ENCODE data around the gene ADM2. TPM values are rescaled to one million over a fixed set of nuclear protein-coding genes. Genes with fewer than 3 reads are reported as not detected.

ADM2 gene
- total RNA-seq, 1 donor from 2014 or later = 37.6 TPM

DNA sequence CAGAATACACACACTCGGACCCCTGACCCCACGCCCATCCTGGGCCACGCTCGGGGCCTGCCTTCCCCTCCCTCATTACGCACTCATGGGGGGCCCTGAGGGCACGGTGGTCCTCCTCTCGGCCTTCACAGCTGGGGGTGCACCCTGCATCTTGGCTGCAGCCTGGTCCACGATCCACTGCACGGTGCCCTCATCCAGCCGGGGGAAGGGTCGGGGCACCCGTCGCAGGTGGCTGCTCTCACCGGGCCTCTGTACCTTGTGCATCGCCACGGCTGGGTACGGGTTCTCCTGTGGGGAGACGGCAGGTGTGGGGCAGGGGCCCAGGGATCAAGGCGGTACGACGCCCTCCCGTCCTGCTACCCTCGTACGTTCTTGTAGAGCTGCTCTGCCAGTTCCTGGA, 16.9 kb upstream of the ADM2 start:
- peaks cover 3% of the 10 kb centered on the region for H3K9me3 Mint-ChIP-seq (ENCODE audit: unreplicated experiment)
- H3K27me3 Mint-ChIP-seq (ENCODE audit: unreplicated experiment) = peaks cover 11% of the 10 kb centered on the region
- DNase-seq = no peak
- TF ChIP-seq, protein P1, sequence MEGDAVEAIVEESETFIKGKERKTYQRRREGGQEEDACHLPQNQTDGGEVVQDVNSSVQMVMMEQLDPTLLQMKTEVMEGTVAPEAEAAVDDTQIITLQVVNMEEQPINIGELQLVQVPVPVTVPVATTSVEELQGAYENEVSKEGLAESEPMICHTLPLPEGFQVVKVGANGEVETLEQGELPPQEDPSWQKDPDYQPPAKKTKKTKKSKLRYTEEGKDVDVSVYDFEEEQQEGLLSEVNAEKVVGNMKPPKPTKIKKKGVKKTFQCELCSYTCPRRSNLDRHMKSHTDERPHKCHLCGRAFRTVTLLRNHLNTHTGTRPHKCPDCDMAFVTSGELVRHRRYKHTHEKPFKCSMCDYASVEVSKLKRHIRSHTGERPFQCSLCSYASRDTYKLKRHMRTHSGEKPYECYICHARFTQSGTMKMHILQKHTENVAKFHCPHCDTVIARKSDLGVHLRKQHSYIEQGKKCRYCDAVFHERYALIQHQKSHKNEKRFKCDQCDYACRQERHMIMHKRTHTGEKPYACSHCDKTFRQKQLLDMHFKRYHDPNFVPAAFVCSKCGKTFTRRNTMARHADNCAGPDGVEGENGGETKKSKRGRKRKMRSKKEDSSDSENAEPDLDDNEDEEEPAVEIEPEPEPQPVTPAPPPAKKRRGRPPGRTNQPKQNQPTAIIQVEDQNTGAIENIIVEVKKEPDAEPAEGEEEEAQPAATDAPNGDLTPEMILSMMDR (IDR thresholded peaks at IDR 0.05; ENCODE audit: partially characterized antibody, unreplicated experiment) = no peak
- H3K36me3 Mint-ChIP-seq (ENCODE audit: unreplicated experiment) = no peaks in the 10 kb centered on the region
- H3K4me3 Mint-ChIP-seq (ENCODE audit: unreplicated experiment) = no peak overlapping the region
- H3K4me1 Mint-ChIP-seq (ENCODE audit: low read depth, unreplicated experiment) = peaks cover 5% of the 10 kb centered on the region
- no peak overlapping the region for H3K27ac Mint-ChIP-seq (ENCODE audit: unreplicated experiment)

GRCh38 chr22:50465066-50465930, 16.0 kb upstream of the ADM2 start:
- Mint-ChIP-seq H3K9me3 (ENCODE audit: unreplicated experiment) (peaks cover 3% of the 10 kb centered on the region), H3K4me3 (ENCODE audit: unreplicated experiment) (no peak overlapping the region), H3K4me1 (ENCODE audit: low read depth, unreplicated experiment) (peaks cover 5% of the 10 kb centered on the region), H3K27me3 (ENCODE audit: unreplicated experiment) (peaks cover 10% of the 10 kb centered on the region), H3K27ac (ENCODE audit: unreplicated experiment) (no peak overlapping the region), H3K36me3 (ENCODE audit: unreplicated experiment) (no peaks in the 10 kb centered on the region)
- no peak for DNase-seq
- TF ChIP-seq, protein P1 (IDR thresholded peaks at IDR 0.05; ENCODE audit: partially characterized antibody, unreplicated experiment) = no peak

DNA sequence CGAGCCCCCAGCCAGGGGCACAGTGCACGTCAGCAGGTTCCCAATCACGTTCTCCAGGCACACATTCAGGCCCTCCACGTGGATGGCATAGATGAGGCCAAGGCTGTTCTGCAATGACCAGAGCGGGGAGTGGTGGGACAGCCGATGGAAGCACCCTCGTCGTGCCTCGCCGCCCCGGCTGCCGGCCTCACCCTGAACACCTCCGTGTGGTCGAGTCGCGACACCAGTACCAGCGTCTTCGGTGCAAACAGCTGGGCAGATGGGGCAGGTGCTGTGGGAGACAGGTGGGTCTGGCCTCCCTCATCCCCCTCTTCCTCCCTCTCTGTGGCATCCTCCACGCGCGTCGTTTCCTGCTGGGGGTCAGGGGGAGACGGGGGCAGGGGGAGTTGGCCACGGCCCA, 14.0 kb upstream of the ADM2 start:
- TF ChIP-seq, protein P1 (IDR thresholded peaks at IDR 0.05; ENCODE audit: partially characterized antibody, unreplicated experiment) = no peak
- no peaks in the 10 kb centered on the region for H3K36me3 Mint-ChIP-seq (ENCODE audit: unreplicated experiment)
- H3K27me3 Mint-ChIP-seq (ENCODE audit: unreplicated experiment) = peaks cover 13% of the 10 kb centered on the region
- DNase-seq = no peak
- no peak overlapping the region for H3K4me3 Mint-ChIP-seq (ENCODE audit: unreplicated experiment)
- peaks cover 13% of the 10 kb centered on the region for H3K4me1 Mint-ChIP-seq (ENCODE audit: low read depth, unreplicated experiment)
- H3K27ac Mint-ChIP-seq (ENCODE audit: unreplicated experiment) = no peak overlapping the region
- H3K9me3 Mint-ChIP-seq (ENCODE audit: unreplicated experiment) = peaks cover 2% of the 10 kb centered on the region

- H3K27me3 Mint-ChIP-seq (ENCODE audit: unreplicated experiment) = peaks cover 14% of the 10 kb centered on the region
- no peaks in the 10 kb centered on the region for H3K36me3 Mint-ChIP-seq (ENCODE audit: unreplicated experiment)
- TF ChIP-seq, protein P1 (IDR thresholded peaks at IDR 0.05; ENCODE audit: partially characterized antibody, unreplicated experiment) = no peak
- no peak overlapping the region for H3K4me3 Mint-ChIP-seq (ENCODE audit: unreplicated experiment)
- no peak overlapping the region for H3K27ac Mint-ChIP-seq (ENCODE audit: unreplicated experiment)
- H3K4me1 Mint-ChIP-seq (ENCODE audit: low read depth, unreplicated experiment) = peaks cover 13% of the 10 kb centered on the region
- DNase-seq = no peak
- peaks cover 2% of the 10 kb centered on the region for H3K9me3 Mint-ChIP-seq (ENCODE audit: unreplicated experiment)
These were observed 13.4 kb upstream of the ADM2 start for GRCh38 chr22:50467773-50468440.

DNA sequence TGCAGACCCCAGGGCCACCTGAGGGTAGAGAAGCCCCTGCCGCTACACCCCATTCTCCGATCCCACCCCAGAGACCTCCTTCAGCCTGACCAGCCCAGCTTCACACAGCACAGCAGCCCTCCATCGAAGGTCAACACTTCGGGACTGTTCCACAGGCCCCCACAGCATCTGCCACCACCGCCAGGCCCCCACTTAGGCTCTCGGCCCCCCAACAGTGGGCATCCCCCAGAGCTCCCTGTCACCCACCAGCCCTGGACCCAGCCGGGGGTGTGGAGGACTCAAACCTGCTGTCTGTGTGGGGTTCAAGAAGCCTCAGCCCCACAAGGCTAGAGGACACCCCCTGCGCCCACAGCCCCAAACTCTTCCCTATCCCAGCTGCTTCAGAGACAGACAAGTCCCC, 12.7 kb upstream of the ADM2 start:
- Mint-ChIP-seq H3K36me3 (ENCODE audit: unreplicated experiment) (no peaks in the 10 kb centered on the region), H3K9me3 (ENCODE audit: unreplicated experiment) (peaks cover 5% of the 10 kb centered on the region), H3K27me3 (ENCODE audit: unreplicated experiment) (peaks cover 12% of the 10 kb centered on the region), H3K27ac (ENCODE audit: unreplicated experiment) (peak overlapping the region; percentile 34), H3K4me3 (ENCODE audit: unreplicated experiment) (peak overlapping the region; percentile 58), H3K4me1 (ENCODE audit: low read depth, unreplicated experiment) (peaks cover 17% of the 10 kb centered on the region)
- DNase-seq = no peak
- TF ChIP-seq, protein P1 (IDR thresholded peaks at IDR 0.05; ENCODE audit: partially characterized antibody, unreplicated experiment) = no peak

All from glutamatergic neuron (in vitro differentiated cells).